ENCODE results near the gene SPPL2C. TPM values are rescaled to one million over a fixed set of nuclear protein-coding genes. Genes with fewer than 3 reads are reported as not detected.

Gene SPPL2C
- total and polyA plus RNA-seq, 2 of the 8 experiments (the other 6 are each of a cell fraction or from before 2014, with no cell fraction given) = not detected

DNA sequence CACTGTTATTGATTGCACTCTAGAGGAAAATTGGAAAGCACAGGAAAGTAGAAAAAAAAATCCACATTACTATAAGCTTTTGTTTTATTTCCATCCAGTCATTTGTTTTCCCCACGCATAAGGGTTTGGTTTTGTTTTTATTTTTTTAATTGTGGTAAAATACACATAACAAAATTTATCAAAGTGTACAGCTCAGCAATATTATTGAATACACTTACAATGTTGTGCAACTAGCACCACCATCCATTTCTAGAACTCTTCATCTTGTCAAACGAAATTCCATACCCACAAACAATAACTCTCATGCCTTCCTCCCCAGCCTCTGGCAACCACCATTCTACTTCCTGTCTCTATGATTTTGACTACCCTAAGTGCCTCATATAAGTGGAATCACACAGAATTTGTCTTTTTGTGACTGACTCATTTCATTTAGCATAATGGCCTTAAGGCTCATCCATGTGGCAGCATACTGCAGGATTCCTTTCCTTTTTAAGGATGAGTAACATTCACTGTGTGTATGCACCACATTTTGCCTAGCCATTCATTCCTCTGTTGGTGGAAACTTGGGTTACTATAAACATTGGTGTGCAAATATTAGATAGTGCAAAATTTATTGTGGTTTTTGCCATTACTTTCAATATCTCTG is 11.1 kb downstream of the SPPL2C start:
- Histone ChIP-seq H4K8ac (ENCODE audit: extremely low read depth, insufficient read depth, low read length) (no peak overlapping the region), H3K36me3 (ENCODE audit: control insufficient read depth in 2 of 4, insufficient read depth in 4 of 4, low read length in 3 of 4) (no peaks in the 10 kb centered on the region; a peak in 1 of 8 replicates), H3K14ac (ENCODE audit: insufficient read length) (no peak overlapping the region), H4K5ac (ENCODE audit: insufficient read length, low read depth, low read length) (no peak overlapping the region), H2BK20ac (ENCODE audit: low read length) (no peak overlapping the region), H3K9ac (replicated peaks in 1 of 4; ENCODE audit: extremely low read depth in 1 of 4, low read depth in 3 of 4, low read length in 3 of 4) (no peak overlapping the region), H3K23ac (ENCODE audit: insufficient read length) (no peak overlapping the region), H3K27ac (ENCODE audit: low read depth, low read length) (no peak overlapping the region), H3K27me3 (replicated peaks in 1 of 4; ENCODE audit: control insufficient read depth in 3 of 4, extremely low read depth in 1 of 4, insufficient read depth in 3 of 4, low read length in 3 of 4) (peaks cover 0 to 4% (median 0%) of the 10 kb centered on the region in 4 experiments; a peak in 2 of 7 replicates), H3K18ac (ENCODE audit: extremely low read depth, low read length) (no peak overlapping the region), H3K23me2 (ENCODE audit: low read depth, low read length) (no peaks in the 10 kb centered on the region), H3K79me1 (ENCODE audit: low read depth, low read length) (no peaks in the 10 kb centered on the region), H3K4ac (replicated peaks; ENCODE audit: insufficient read length, low read depth, low read length) (no peak overlapping the region), H2AFZ (ENCODE audit: low read length) (no peak overlapping the region), H3K4me3 (ENCODE audit: extremely low read depth in 1 of 4, insufficient read depth in 2 of 4, low read depth in 3 of 4, low read length in 4 of 4) (no peak overlapping the region), H2BK12ac (ENCODE audit: low read depth, low read length) (no peak overlapping the region), H3K4me2 (ENCODE audit: insufficient read depth in 1 of 2, low read depth in 2 of 2, low read length in 2 of 2) (no peak overlapping the region), H4K91ac (replicated peaks; ENCODE audit: insufficient read length, low read length) (no peak overlapping the region), H3K79me2 (ENCODE audit: control insufficient read depth in 1 of 2, insufficient read depth in 2 of 2, low read length in 2 of 2) (no peaks in the 10 kb centered on the region), H3K4me1 (replicated peaks in 1 of 4; ENCODE audit: control insufficient read depth in 3 of 4, insufficient read depth in 4 of 4, low read length in 3 of 4) (0 out of 7 replicates have a peak, but pooled peaks cover 0 to 3% (median 0%) of the 10 kb centered on the region in 4 experiments), H2AK5ac (ENCODE audit: low read depth, low read length) (no peak overlapping the region), H2BK15ac (ENCODE audit: low read length) (no peak overlapping the region), H2BK5ac (ENCODE audit: low read depth, low read length) (no peak overlapping the region), H4K20me1 (replicated peaks in 1 of 2; ENCODE audit: control insufficient read depth in 1 of 2, insufficient read depth in 2 of 2, low read length in 2 of 2) (peaks cover 0 to 3% of the 10 kb centered on the region in 2 experiments), H3K9me3 (ENCODE audit: insufficient read depth in 2 of 2, low read depth in 1 of 2, low read length in 1 of 2) (no peaks in the 10 kb centered on the region), H2BK120ac (replicated peaks; ENCODE audit: low read depth, low read length) (no peak overlapping the region), H3K56ac (replicated peaks; ENCODE audit: insufficient read length, low read depth, low read length) (no peak overlapping the region)
- ChIA-PET CTCF (ENCODE audit: partially characterized antibody) (interaction anchor here (0.6 to 2.0 kb wide), 9 partner anchors 8 to 215 kb away, joined by 3 to 6 read pairs (median 3); partner anchors contain the start of gene SPPL2C), POLR2A (ENCODE audit: partially characterized antibody) (no interaction called here)
- DNase-seq (ENCODE audit: low read depth in 1 of 2, low spot score in 2 of 2) (no peak), FAIRE-seq (no peak)
- WGBS, 2 experiments (ENCODE audit: extremely low coverage in 1 of 2, insufficient coverage in 1 of 2, insufficient read length in 1 of 2, insufficient replicate concordance in 2 of 2, low coverage in 1 of 2, low lambda C conversion rate in 2 of 2, missing lambda C conversion rate in 1 of 2) = 70% methylated on average over 2 of the region's 2 CpGs; no CpG with 5 or more reads in 1 of the 2 experiments
- TF ChIP-seq TCF12 (IDR thresholded peaks at IDR 0.05; ENCODE audit: low read depth, low read length) (no peak), SP2 (IDR thresholded peaks at IDR 0.05; ENCODE audit: low read length) (no peak), FOSL1 (IDR thresholded peaks at IDR 0.05; ENCODE audit: insufficient read depth, low read depth, low read length) (no peak), CEBPB (IDR thresholded peaks at IDR 0.05; ENCODE audit: low read depth, low read length) (no peak), SIX5 (IDR thresholded peaks at IDR 0.05; ENCODE audit: low read depth, low read length) (no peak), SUZ12 (IDR thresholded peaks at IDR 0.05; ENCODE audit: low read length) (no peak), JUN (IDR thresholded peaks at IDR 0.05; ENCODE audit: low read depth, low read length) (no peak), KDM1A (IDR thresholded peaks at IDR 0.05; ENCODE audit: borderline replicate concordance, low read length) (no peak), POU5F1 (IDR thresholded peaks at IDR 0.05; ENCODE audit: low read depth, low read length) (no peak), POLR2AphosphoS5 (IDR thresholded peaks at IDR 0.05; ENCODE audit: low read depth, low read length) (no peak), HDAC6 (IDR thresholded peaks at IDR 0.05; ENCODE audit: low read depth, low read length) (no peak), PHF8 (conservative IDR thresholded peaks at IDR 0.05; ENCODE audit: low read depth, low read length) (no peak)
- TF ChIP-seq, protein P1, sequence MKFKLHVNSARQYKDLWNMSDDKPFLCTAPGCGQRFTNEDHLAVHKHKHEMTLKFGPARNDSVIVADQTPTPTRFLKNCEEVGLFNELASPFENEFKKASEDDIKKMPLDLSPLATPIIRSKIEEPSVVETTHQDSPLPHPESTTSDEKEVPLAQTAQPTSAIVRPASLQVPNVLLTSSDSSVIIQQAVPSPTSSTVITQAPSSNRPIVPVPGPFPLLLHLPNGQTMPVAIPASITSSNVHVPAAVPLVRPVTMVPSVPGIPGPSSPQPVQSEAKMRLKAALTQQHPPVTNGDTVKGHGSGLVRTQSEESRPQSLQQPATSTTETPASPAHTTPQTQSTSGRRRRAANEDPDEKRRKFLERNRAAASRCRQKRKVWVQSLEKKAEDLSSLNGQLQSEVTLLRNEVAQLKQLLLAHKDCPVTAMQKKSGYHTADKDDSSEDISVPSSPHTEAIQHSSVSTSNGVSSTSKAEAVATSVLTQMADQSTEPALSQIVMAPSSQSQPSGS (IDR thresholded peaks at IDR 0.05; ENCODE audit: low read length) = no peak

All from H1 (cell line).